NT2/D1 (cell line): ENCODE data around the gene MS4A10.

Experiments used
- YY1 ChIP-seq: IDR thresholded peaks from 2 replicates; pipeline ENCODE4 v1.6.1; 2011; ENCODE audit not compliant: insufficient read length, insufficient read depth
- ZNF274 ChIP-seq: IDR thresholded peaks from 2 replicates; pipeline ENCODE4 v1.6.1; 2011; ENCODE audit warnings: mild to moderate bottlenecking, low read depth, low read length

GRCh38 chr11:60761436-60762190 is 23.5 kb upstream of the MS4A10 start:
- TF ChIP-seq ZNF274 (no peak), YY1 (no peak)
